ENCODE results near the gene TARP.

Gene TARP

GRCh38 chr7:38273286-38273995, at the start of gene TARP:
Gene TARP, minus strand, starts transcription at chr7:38273636.
- no peak within 1 kb of the TSS for H3K9ac ChIP-seq (ENCODE audit: low read depth, low read length)

GRCh38 chr7:38323156-38323555, 49.7 kb upstream of the TARP start:
- peaks cover 30% of the 10 kb centered on the region for H3K27me3 ChIP-seq (ENCODE audit: control insufficient read depth, insufficient read depth, low read length)
- no peaks in the 10 kb centered on the region for H3K9me3 ChIP-seq (replicated peaks; ENCODE audit: low read length)
- H3K4me2 ChIP-seq (ENCODE audit: low read length): no peak overlapping the region
- H3K36me3 ChIP-seq (ENCODE audit: insufficient read depth, low read length): no peaks in the 10 kb centered on the region
- H3K9ac ChIP-seq (ENCODE audit: low read depth, low read length): no peak overlapping the region
- H3K4me3 ChIP-seq (ENCODE audit: low read length): no peak overlapping the region
- peaks cover 15% of the 10 kb centered on the region for H3K4me1 ChIP-seq (ENCODE audit: control insufficient read depth, insufficient read depth, low read length)

More at GRCh38 chr7:38273286-38273995, at the start of gene TARP:
- H3K9me3 ChIP-seq (replicated peaks; ENCODE audit: low read length): no peaks in the 10 kb centered on the region
- no peak within 1 kb of the TSS for H3K4me3 ChIP-seq (ENCODE audit: low read length)
- H3K36me3 ChIP-seq (ENCODE audit: insufficient read depth, low read length): no peaks in the 10 kb centered on the region
- H3K4me1 ChIP-seq (ENCODE audit: control insufficient read depth, insufficient read depth, low read length): no peaks in the 10 kb centered on the region
- no peaks in the 10 kb centered on the region for H3K27me3 ChIP-seq (ENCODE audit: control insufficient read depth, insufficient read depth, low read length)
- H3K4me2 ChIP-seq (ENCODE audit: low read length): no peak within 1 kb of the TSS

DNA sequence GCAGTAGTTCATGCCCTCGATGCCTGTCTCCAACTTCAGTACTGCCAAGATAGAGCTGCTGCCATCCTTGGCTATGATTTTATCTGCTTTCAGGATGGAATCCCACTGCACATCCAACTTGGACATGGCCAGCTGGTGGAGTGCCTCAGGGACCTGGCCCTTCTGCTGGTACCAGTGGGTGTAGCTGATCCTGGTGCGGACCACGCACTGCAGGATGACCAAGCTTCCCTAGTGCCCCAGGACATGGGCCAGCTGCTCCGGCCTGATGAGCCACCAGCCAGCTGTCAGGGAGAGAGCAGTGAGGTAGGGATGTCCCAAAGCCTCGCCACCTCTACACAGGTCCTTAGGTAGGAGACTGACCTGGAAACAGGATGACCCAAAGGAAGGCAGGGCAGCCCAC, 49.0 kb upstream of the TARP start:
- H3K36me3 ChIP-seq (ENCODE audit: insufficient read depth, low read length): no peaks in the 10 kb centered on the region
- H3K9ac ChIP-seq (ENCODE audit: low read depth, low read length): no peak overlapping the region
- H3K27me3 ChIP-seq (ENCODE audit: control insufficient read depth, insufficient read depth, low read length): peaks cover 31% of the 10 kb centered on the region
- H3K4me2 ChIP-seq (ENCODE audit: low read length): no peak overlapping the region
- H3K9me3 ChIP-seq (replicated peaks; ENCODE audit: low read length): no peaks in the 10 kb centered on the region
- H3K4me3 ChIP-seq (ENCODE audit: low read length): no peak overlapping the region
- H3K4me1 ChIP-seq (ENCODE audit: control insufficient read depth, insufficient read depth, low read length): peaks cover 15% of the 10 kb centered on the region

GRCh38 chr7:38321967-38322366, 48.5 kb upstream of the TARP start:
- Histone ChIP-seq H3K9ac (ENCODE audit: low read depth, low read length) (no peak overlapping the region), H3K36me3 (ENCODE audit: insufficient read depth, low read length) (no peaks in the 10 kb centered on the region), H3K27me3 (ENCODE audit: control insufficient read depth, insufficient read depth, low read length) (peaks cover 31% of the 10 kb centered on the region), H3K4me3 (ENCODE audit: low read length) (no peak overlapping the region), H3K9me3 (replicated peaks; ENCODE audit: low read length) (no peaks in the 10 kb centered on the region), H3K4me1 (ENCODE audit: control insufficient read depth, insufficient read depth, low read length) (peaks cover 15% of the 10 kb centered on the region), H3K4me2 (ENCODE audit: low read length) (no peak overlapping the region)

DNA sequence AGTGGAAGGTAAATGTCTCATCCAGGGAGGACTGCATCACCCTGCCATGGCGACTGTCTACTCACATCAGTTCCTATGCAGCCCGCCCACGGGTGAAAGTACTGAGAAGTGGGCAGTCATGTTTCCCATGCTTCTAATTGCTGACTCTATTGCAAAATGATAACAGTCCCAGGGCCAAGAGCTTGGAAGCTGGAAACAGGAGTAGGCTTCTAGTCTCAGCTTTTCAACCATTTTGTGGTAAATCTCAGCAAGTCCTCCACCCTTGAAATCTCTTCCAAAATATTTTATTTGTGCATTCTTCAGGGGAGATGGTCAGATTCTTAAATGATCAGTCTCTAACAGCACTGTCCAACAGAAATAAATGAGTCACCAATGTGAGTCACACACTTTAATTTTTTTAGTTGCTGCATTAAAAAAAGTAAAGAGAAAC, 48.1 kb upstream of the TARP start:
- Histone ChIP-seq H3K4me1 (ENCODE audit: control insufficient read depth, insufficient read depth, low read length) (peaks cover 15% of the 10 kb centered on the region), H3K36me3 (ENCODE audit: insufficient read depth, low read length) (no peaks in the 10 kb centered on the region), H3K9me3 (replicated peaks; ENCODE audit: low read length) (no peaks in the 10 kb centered on the region), H3K4me2 (ENCODE audit: low read length) (peak overlapping the region; percentile 46), H3K27me3 (ENCODE audit: control insufficient read depth, insufficient read depth, low read length) (peaks cover 30% of the 10 kb centered on the region), H3K4me3 (ENCODE audit: low read length) (no peak overlapping the region), H3K9ac (ENCODE audit: low read depth, low read length) (no peak overlapping the region)

DNA sequence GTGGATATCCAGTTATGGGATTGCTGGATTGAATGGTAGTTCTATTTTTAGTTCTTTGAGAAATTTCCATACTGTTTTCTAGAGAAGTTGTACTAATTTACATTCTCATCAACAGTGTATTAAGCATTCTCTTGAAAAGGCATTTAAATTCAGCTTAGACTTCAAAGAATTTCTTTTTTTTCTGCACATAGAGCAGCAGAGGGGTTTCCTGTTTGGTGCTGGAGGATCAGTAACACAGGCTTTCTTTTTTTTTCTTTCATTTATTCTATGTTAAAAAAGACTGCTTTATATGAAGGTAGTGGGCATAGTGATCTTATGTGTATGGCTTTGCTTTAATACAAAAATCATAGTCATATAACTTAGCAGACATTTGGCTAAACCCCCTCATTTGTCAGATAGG, 47.6 kb upstream of the TARP start:
- Histone ChIP-seq H3K4me3 (ENCODE audit: low read length) (no peak overlapping the region), H3K4me2 (ENCODE audit: low read length) (peak overlapping the region; percentile 46), H3K4me1 (ENCODE audit: control insufficient read depth, insufficient read depth, low read length) (peaks cover 15% of the 10 kb centered on the region)

GRCh38 chr7:38319873-38320272, 46.4 kb upstream of the TARP start:
- Histone ChIP-seq H3K4me2 (ENCODE audit: low read length) (no peak overlapping the region), H3K4me3 (ENCODE audit: low read length) (no peak overlapping the region), H3K4me1 (ENCODE audit: control insufficient read depth, insufficient read depth, low read length) (peaks cover 15% of the 10 kb centered on the region), H3K36me3 (ENCODE audit: insufficient read depth, low read length) (no peaks in the 10 kb centered on the region), H3K9ac (ENCODE audit: low read depth, low read length) (no peak overlapping the region), H3K9me3 (replicated peaks; ENCODE audit: low read length) (no peaks in the 10 kb centered on the region), H3K27me3 (ENCODE audit: control insufficient read depth, insufficient read depth, low read length) (peaks cover 20% of the 10 kb centered on the region)

More for the DNA sequence above, 47.6 kb upstream of the TARP start:
- Histone ChIP-seq H3K9ac (ENCODE audit: low read depth, low read length) (no peak overlapping the region), H3K27me3 (ENCODE audit: control insufficient read depth, insufficient read depth, low read length) (peaks cover 28% of the 10 kb centered on the region), H3K9me3 (replicated peaks; ENCODE audit: low read length) (no peaks in the 10 kb centered on the region), H3K36me3 (ENCODE audit: insufficient read depth, low read length) (no peaks in the 10 kb centered on the region)

GRCh38 chr7:38318803-38319416, 45.5 kb upstream of the TARP start:
- H3K36me3 ChIP-seq (ENCODE audit: insufficient read depth, low read length): no peaks in the 10 kb centered on the region
- H3K4me1 ChIP-seq (ENCODE audit: control insufficient read depth, insufficient read depth, low read length): peaks cover 15% of the 10 kb centered on the region
- no peak overlapping the region for H3K9ac ChIP-seq (ENCODE audit: low read depth, low read length)
- peaks cover 16% of the 10 kb centered on the region for H3K27me3 ChIP-seq (ENCODE audit: control insufficient read depth, insufficient read depth, low read length)
- no peak overlapping the region for H3K4me2 ChIP-seq (ENCODE audit: low read length)
- H3K4me3 ChIP-seq (ENCODE audit: low read length): no peak overlapping the region
- no peaks in the 10 kb centered on the region for H3K9me3 ChIP-seq (replicated peaks; ENCODE audit: low read length)

DNA sequence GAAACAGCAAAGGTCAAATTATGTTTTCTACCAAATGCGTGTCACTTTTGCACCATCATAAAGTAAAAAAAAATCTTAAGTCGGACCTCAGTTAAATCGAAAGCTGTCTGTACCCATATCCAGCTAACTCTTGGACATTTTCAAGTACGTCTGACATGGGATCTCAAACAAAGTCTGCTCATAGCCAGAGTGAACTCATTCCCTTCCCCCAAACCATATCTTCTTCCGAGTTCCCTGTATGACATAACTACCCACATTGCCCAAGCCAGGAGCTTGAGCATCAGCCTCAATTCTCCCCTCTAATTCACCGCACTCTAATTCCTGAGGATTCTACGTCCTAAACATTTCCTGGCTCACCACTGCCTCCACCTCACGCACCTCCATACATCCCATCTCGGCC, 44.8 kb upstream of the TARP start:
- Histone ChIP-seq H3K27me3 (ENCODE audit: control insufficient read depth, insufficient read depth, low read length) (peaks cover 16% of the 10 kb centered on the region), H3K4me1 (ENCODE audit: control insufficient read depth, insufficient read depth, low read length) (peaks cover 15% of the 10 kb centered on the region), H3K4me2 (ENCODE audit: low read length) (no peak overlapping the region), H3K4me3 (ENCODE audit: low read length) (no peak overlapping the region), H3K9ac (ENCODE audit: low read depth, low read length) (no peak overlapping the region), H3K36me3 (ENCODE audit: insufficient read depth, low read length) (no peaks in the 10 kb centered on the region), H3K9me3 (replicated peaks; ENCODE audit: low read length) (no peaks in the 10 kb centered on the region)

- H3K4me2 ChIP-seq (ENCODE audit: low read length): no peak overlapping the region
- no peaks in the 10 kb centered on the region for H3K36me3 ChIP-seq (ENCODE audit: insufficient read depth, low read length)
- H3K4me3 ChIP-seq (ENCODE audit: low read length): no peak overlapping the region
- no peaks in the 10 kb centered on the region for H3K9me3 ChIP-seq (replicated peaks; ENCODE audit: low read length)
- H3K4me1 ChIP-seq (ENCODE audit: control insufficient read depth, insufficient read depth, low read length): peaks cover 15% of the 10 kb centered on the region
- peaks cover 21% of the 10 kb centered on the region for H3K27me3 ChIP-seq (ENCODE audit: control insufficient read depth, insufficient read depth, low read length)
- H3K9ac ChIP-seq (ENCODE audit: low read depth, low read length): no peak overlapping the region
Measured at GRCh38 chr7:38317515-38317914, 44.1 kb upstream of the TARP start.

DNA sequence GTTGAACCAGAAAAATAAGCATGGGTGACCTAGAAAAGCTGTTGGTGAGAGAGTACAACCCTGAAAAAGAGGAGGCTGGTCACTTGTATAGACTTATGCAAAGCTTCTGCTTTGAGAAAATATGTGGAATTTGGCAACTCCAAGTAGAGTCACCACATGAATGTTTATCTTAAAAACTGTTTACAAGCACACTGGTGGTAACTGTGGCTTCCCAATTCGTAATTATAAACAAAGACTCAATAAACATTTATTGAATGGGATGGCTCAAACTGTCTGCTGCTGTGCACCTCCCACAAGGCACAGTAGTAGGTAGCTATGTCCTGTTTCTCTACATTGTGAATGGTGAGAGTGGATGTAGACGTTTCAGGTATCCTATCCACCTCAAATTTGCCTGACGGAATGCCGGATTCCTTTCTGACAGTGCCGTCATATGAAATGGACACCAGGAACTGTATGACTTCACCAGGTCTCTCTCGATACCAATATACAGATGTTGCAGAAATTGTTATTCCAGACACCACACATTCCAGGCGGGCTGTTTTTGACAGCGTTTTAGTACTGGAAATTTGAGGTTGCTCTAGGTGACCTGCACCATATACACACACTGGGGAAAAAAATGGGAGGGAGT, 43.4 kb upstream of the TARP start:
- peaks cover 11% of the 10 kb centered on the region for H3K4me1 ChIP-seq (ENCODE audit: control insufficient read depth, insufficient read depth, low read length)
- H3K4me2 ChIP-seq (ENCODE audit: low read length): no peak overlapping the region
- H3K27me3 ChIP-seq (ENCODE audit: control insufficient read depth, insufficient read depth, low read length): peaks cover 21% of the 10 kb centered on the region
- no peak overlapping the region for H3K4me3 ChIP-seq (ENCODE audit: low read length)
- no peak overlapping the region for H3K9ac ChIP-seq (ENCODE audit: low read depth, low read length)
- H3K36me3 ChIP-seq (ENCODE audit: insufficient read depth, low read length): no peaks in the 10 kb centered on the region
- H3K9me3 ChIP-seq (replicated peaks; ENCODE audit: low read length): no peaks in the 10 kb centered on the region

Data from skeletal muscle satellite cell (primary cell).